ENCODE data around the gene HAL.

The HAL gene

GRCh38 chr12:95942524-95943329, 53.4 kb downstream of the HAL start, which contains the start of gene CCDC38:
Gene CCDC38, minus strand, starts transcription at chr12:95942614. Its CDS starts 6,105 bp downstream, at chr12:95936509.
- H3K4me3 Mint-ChIP-seq, result peak within 1 kb of the TSS; percentile 94
- ATAC-seq, result peak; percentile 98
- peak within 1 kb of the TSS; percentile 90 for H3K27ac Mint-ChIP-seq
- peaks cover 11% of the 10 kb centered on the region for H3K4me1 Mint-ChIP-seq
- no peaks in the 10 kb centered on the region for H3K36me3 Mint-ChIP-seq
- no peaks in the 10 kb centered on the region for H3K9me3 Mint-ChIP-seq
- H3K27me3 Mint-ChIP-seq, result no peaks in the 10 kb centered on the region

GRCh38 chr12:95942101-95942523, 54.0 kb downstream of the HAL start:
- H3K27me3 Mint-ChIP-seq, result no peaks in the 10 kb centered on the region
- H3K27ac Mint-ChIP-seq, result peak overlapping the region; percentile 90

GRCh38 chr12:95940514-95940913, 55.6 kb downstream of the HAL start:
- H3K27ac Mint-ChIP-seq, result peak overlapping the region; percentile 10
- no peaks in the 10 kb centered on the region for H3K36me3 Mint-ChIP-seq
- peaks cover 11% of the 10 kb centered on the region for H3K4me1 Mint-ChIP-seq
- H3K4me3 Mint-ChIP-seq, result no peak overlapping the region
- H3K9me3 Mint-ChIP-seq, result no peaks in the 10 kb centered on the region
- H3K27me3 Mint-ChIP-seq, result no peaks in the 10 kb centered on the region
- ATAC-seq, result no peak

More at GRCh38 chr12:95942101-95942523, 54.0 kb downstream of the HAL start:
- Mint-ChIP-seq H3K9me3 (no peaks in the 10 kb centered on the region), H3K36me3 (no peaks in the 10 kb centered on the region), H3K4me3 (peak overlapping the region; percentile 94), H3K4me1 (peaks cover 11% of the 10 kb centered on the region)
- peak; percentile 1 for ATAC-seq

All from stimulated activated memory B cell treated with anti-CD40 and anti-IgM and Interleukin-4, amounts not matched to agents 10 μg/mL and 1 μg/mL and 100 μg/mL, for 72 hours (primary cell).